Memory B cell (primary cell): ENCODE results near the gene FBRSL1.
A peak's percentile ranks its signal among the peaks of the same experiment; 100 is the strongest.

Source experiments
- ATAC-seq: fragments of 150-1000 bp; cut with Tn5 transposase; 2 replicates; pipeline ENCODE4 v1.10.0; 2021; ENCODE audit warnings: low read depth, mild to moderate bottlenecking, moderate library complexity
- DNase-seq, 2 donors: peaks; one replicate each; pipeline ENCODE4 v3.0.0; 2022; ENCODE audit warnings: low spot score in 2 of 2
- H3K27ac Mint-ChIP-seq: one replicate; pipeline ENCODE4 v1.8.0; 2022; ENCODE audit warnings: mild to moderate bottlenecking, moderate library complexity, mixed read lengths
- H3K27me3 Mint-ChIP-seq: one replicate; pipeline ENCODE4 v1.8.0; 2022; ENCODE audit warnings: mixed read lengths
- H3K36me3 Mint-ChIP-seq: one replicate; pipeline ENCODE4 v1.8.0; 2022; ENCODE audit warnings: mild to moderate bottlenecking, mixed read lengths
- H3K4me1 Mint-ChIP-seq: one replicate; pipeline ENCODE4 v1.8.0; 2022; ENCODE audit warnings: mixed read lengths
- H3K4me3 Mint-ChIP-seq: one replicate; pipeline ENCODE4 v1.8.0; 2022; ENCODE audit warnings: mild to moderate bottlenecking, moderate library complexity, mixed read lengths
- H3K9me3 Mint-ChIP-seq: one replicate; pipeline ENCODE4 v1.8.0; 2022; ENCODE audit warnings: mixed read lengths

FBRSL1 gene

GRCh38 chr12:132558042-132558856 lies 68.3 kb downstream of the FBRSL1 start:
- H3K4me3 Mint-ChIP-seq: no peak overlapping the region
- no peak for ATAC-seq
- no peaks in the 10 kb centered on the region for H3K27me3 Mint-ChIP-seq
- H3K36me3 Mint-ChIP-seq: peaks cover 2% of the 10 kb centered on the region
- DNase-seq: peak in 1 of 2 donors; percentile 32
- peaks cover 13% of the 10 kb centered on the region for H3K4me1 Mint-ChIP-seq
- peak overlapping the region; percentile 35 for H3K27ac Mint-ChIP-seq
- H3K9me3 Mint-ChIP-seq: no peaks in the 10 kb centered on the region

- Mint-ChIP-seq H3K4me1 (peaks cover 16% of the 10 kb centered on the region), H3K9me3 (no peaks in the 10 kb centered on the region), H3K27me3 (no peaks in the 10 kb centered on the region), H3K36me3 (peaks cover 5% of the 10 kb centered on the region), H3K27ac (peak overlapping the region; percentile 35), H3K4me3 (peak overlapping the region; percentile 73)
- peak; percentile 52 for ATAC-seq
- DNase-seq: peak; percentile 42 to 55
Observed at GRCh38 chr12:132558861-132559623, 69.1 kb downstream of the FBRSL1 start.

GRCh38 chr12:132559652-132560363 lies 69.9 kb downstream of the FBRSL1 start:
- peak overlapping the region; percentile 73 for H3K4me3 Mint-ChIP-seq
- ATAC-seq (peak; percentile 45), DNase-seq (peak; percentile 36 to 57)
- H3K9me3 Mint-ChIP-seq: no peaks in the 10 kb centered on the region
- H3K36me3 Mint-ChIP-seq: peaks cover 5% of the 10 kb centered on the region
- H3K4me1 Mint-ChIP-seq: peaks cover 16% of the 10 kb centered on the region
- H3K27me3 Mint-ChIP-seq: no peaks in the 10 kb centered on the region
- peak overlapping the region; percentile 35 for H3K27ac Mint-ChIP-seq

GRCh38 chr12:132560364-132560613 lies 70.3 kb downstream of the FBRSL1 start:
- DNase-seq (peak; percentile 29 to 54), ATAC-seq (peak; percentile 23)
- no peak overlapping the region for H3K27ac Mint-ChIP-seq
- H3K9me3 Mint-ChIP-seq: no peaks in the 10 kb centered on the region
- H3K4me1 Mint-ChIP-seq: peaks cover 16% of the 10 kb centered on the region
- H3K36me3 Mint-ChIP-seq: peaks cover 7% of the 10 kb centered on the region
- H3K27me3 Mint-ChIP-seq: no peaks in the 10 kb centered on the region
- peak overlapping the region; percentile 73 for H3K4me3 Mint-ChIP-seq

- ATAC-seq (peak; percentile 57), DNase-seq (peak; percentile 79 to 90)
- Mint-ChIP-seq H3K36me3 (peaks cover 8% of the 10 kb centered on the region), H3K4me3 (peak overlapping the region; percentile 84), H3K4me1 (peaks cover 16% of the 10 kb centered on the region), H3K27ac (no peak overlapping the region), H3K9me3 (no peaks in the 10 kb centered on the region), H3K27me3 (no peaks in the 10 kb centered on the region)
Observed at GRCh38 chr12:132560614-132561426, 70.9 kb downstream of the FBRSL1 start.
